ENCODE measurements around the gene SLC6A19. TPM values are rescaled to one million over a fixed set of nuclear protein-coding genes. Genes with fewer than 3 reads are reported as not detected.
A peak's percentile ranks its signal among the peaks of the same experiment; 100 is the strongest.

SLC6A19 gene
- polyA plus RNA-seq, 3 donors: not detected

DNA sequence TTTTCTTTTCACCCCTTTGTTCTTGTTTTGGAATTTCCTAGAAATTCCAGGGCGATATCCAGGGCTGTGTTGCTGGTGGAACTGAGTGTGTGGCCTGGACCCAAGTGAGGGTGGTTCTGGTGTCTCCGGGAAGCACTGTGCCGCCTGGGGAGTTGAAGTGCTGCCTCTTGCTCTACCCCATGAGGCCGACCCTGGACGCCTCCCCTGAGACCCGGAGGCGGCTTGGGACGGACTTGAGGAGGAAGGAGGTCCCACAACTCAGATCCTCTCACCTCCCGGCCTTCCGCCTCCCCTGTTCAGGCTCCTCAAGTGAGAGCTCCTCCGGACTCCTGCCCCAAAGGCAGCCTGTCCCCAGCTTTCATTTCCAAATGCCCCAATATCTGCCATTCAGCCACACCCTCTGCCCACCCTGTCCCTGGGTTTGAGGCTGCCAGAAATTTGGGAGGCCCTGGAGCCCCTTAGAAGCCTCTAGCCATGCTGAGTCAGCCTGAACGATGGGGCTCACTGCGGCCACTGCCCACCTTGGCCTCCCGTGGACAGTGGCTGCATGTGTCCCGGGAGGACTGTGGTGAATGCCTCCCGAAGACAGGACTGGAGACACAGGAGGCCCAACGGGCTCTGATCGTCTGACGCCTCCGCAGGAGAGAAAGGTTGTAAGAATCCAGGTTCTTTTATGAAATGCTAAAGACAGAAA is 42.6 kb upstream of the SLC6A19 start:
- Histone ChIP-seq H3K27ac (ENCODE audit: low read depth in 1 of 2, low read length in 2 of 2) (no peak overlapping the region), H3K79me2 (ENCODE audit: insufficient read depth, low read length) (no peaks in the 10 kb centered on the region), H3K4me1 (ENCODE audit: control insufficient read depth in 1 of 2, insufficient read depth in 2 of 2, low read length in 2 of 2) (no peaks in the 10 kb centered on the region), H3K4me3 (replicated peaks in 1 of 3; ENCODE audit: low read depth in 2 of 3, low read length in 3 of 3) (no peak overlapping the region), H3K9ac (ENCODE audit: insufficient read depth, low read length, poor library complexity, severe bottlenecking) (no peak overlapping the region), H3K4me2 (replicated peaks; ENCODE audit: extremely low read depth, low read length, poor library complexity, severe bottlenecking) (no peak overlapping the region), H2AFZ (ENCODE audit: insufficient read depth, low read depth, low read length, poor library complexity, severe bottlenecking) (no peak overlapping the region), H3K9me3 (replicated peaks in 1 of 2; ENCODE audit: control insufficient read depth in 1 of 2, insufficient read depth in 1 of 2, low read length in 2 of 2) (peaks cover 9 to 14% of the 10 kb centered on the region in 2 donors), H4K20me1 (ENCODE audit: insufficient read depth, low read length) (no peaks in the 10 kb centered on the region), H3K36me3 (replicated peaks in 1 of 2; ENCODE audit: control insufficient read depth in 1 of 2, insufficient read depth in 2 of 2, low read length in 2 of 2) (no peaks in the 10 kb centered on the region), H3K27me3 (ENCODE audit: control insufficient read depth in 2 of 2, insufficient read depth in 2 of 2, low read length in 2 of 2) (peaks cover 5 to 31% of the 10 kb centered on the region in 2 donors)
- no peak for DNase-seq
- Mint-ChIP-seq H3K27me3 (ENCODE audit: low read depth in 3 of 3) (peaks cover 35 to 57% (median 53%) of the 10 kb centered on the region in 3 donors), H3K4me1 (peaks cover 2% of the 10 kb centered on the region), H3K4me3 (no peak overlapping the region), H3K36me3 (no peaks in the 10 kb centered on the region), H3K27ac (peak overlapping the region in 1 of 7 donors; percentile 33), H3K9me3 (peaks cover 4 to 16% (median 10%) of the 10 kb centered on the region in 7 donors)
- intact Hi-C loops (cut with micrococcal nuclease): no loop called here
- TF ChIP-seq, protein P1, sequence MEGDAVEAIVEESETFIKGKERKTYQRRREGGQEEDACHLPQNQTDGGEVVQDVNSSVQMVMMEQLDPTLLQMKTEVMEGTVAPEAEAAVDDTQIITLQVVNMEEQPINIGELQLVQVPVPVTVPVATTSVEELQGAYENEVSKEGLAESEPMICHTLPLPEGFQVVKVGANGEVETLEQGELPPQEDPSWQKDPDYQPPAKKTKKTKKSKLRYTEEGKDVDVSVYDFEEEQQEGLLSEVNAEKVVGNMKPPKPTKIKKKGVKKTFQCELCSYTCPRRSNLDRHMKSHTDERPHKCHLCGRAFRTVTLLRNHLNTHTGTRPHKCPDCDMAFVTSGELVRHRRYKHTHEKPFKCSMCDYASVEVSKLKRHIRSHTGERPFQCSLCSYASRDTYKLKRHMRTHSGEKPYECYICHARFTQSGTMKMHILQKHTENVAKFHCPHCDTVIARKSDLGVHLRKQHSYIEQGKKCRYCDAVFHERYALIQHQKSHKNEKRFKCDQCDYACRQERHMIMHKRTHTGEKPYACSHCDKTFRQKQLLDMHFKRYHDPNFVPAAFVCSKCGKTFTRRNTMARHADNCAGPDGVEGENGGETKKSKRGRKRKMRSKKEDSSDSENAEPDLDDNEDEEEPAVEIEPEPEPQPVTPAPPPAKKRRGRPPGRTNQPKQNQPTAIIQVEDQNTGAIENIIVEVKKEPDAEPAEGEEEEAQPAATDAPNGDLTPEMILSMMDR (IDR thresholded peaks at IDR 0.05): no peak
- 84% methylated on average over 11 of the region's 20 CpGs for WGBS (ENCODE audit: insufficient coverage)

DNA sequence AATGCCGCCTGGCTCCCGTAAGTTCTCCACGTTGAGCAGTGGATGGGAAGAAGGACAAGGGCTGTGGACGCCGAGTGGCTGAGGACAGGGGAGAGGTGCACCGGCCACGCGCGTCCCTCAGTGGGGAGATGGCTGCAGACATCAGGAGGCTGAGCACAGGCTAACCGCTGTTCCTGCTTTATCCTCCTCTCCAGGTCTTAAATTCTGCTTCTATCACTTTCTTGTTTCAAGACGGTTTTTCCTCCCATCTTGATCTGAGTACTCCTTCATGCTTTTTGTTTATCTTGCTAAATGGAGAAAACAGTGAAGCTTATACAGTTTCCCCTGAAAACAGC is 42.1 kb upstream of the SLC6A19 start:
- H3K79me2 ChIP-seq (ENCODE audit: insufficient read depth, low read length): no peaks in the 10 kb centered on the region
- intact Hi-C loops (cut with micrococcal nuclease): no loop called here
- TF ChIP-seq, protein P1 (IDR thresholded peaks at IDR 0.05): no peak
- no peak overlapping the region for H3K4me3 Mint-ChIP-seq
- H3K36me3 ChIP-seq (replicated peaks in 1 of 2; ENCODE audit: control insufficient read depth in 1 of 2, insufficient read depth in 2 of 2, low read length in 2 of 2): no peaks in the 10 kb centered on the region
- no peak for DNase-seq
- no peak overlapping the region for H3K27ac Mint-ChIP-seq
- no peak overlapping the region for H3K27ac ChIP-seq (ENCODE audit: low read depth in 1 of 2, low read length in 2 of 2)
- H3K4me3 ChIP-seq (replicated peaks in 1 of 3; ENCODE audit: low read depth in 2 of 3, low read length in 3 of 3): no peak overlapping the region
- no peaks in the 10 kb centered on the region for H4K20me1 ChIP-seq (ENCODE audit: insufficient read depth, low read length)
- H3K27me3 ChIP-seq (ENCODE audit: control insufficient read depth in 2 of 2, insufficient read depth in 2 of 2, low read length in 2 of 2): peaks cover 5 to 26% of the 10 kb centered on the region in 2 donors
- H3K9me3 ChIP-seq (replicated peaks in 1 of 2; ENCODE audit: control insufficient read depth in 1 of 2, insufficient read depth in 1 of 2, low read length in 2 of 2): peaks cover 9 to 14% of the 10 kb centered on the region in 2 donors
- no peak overlapping the region for H3K4me2 ChIP-seq (replicated peaks; ENCODE audit: extremely low read depth, low read length, poor library complexity, severe bottlenecking)
- peaks cover 30 to 52% (median 50%) of the 10 kb centered on the region in 3 donors for H3K27me3 Mint-ChIP-seq (ENCODE audit: low read depth in 3 of 3)
- H3K4me1 ChIP-seq (ENCODE audit: control insufficient read depth in 1 of 2, insufficient read depth in 2 of 2, low read length in 2 of 2): no peaks in the 10 kb centered on the region
- H3K4me1 Mint-ChIP-seq: peaks cover 2% of the 10 kb centered on the region
- WGBS (ENCODE audit: insufficient coverage): 92% methylated on average over 10 of the region's 11 CpGs
- H3K9me3 Mint-ChIP-seq: peaks cover 4 to 16% (median 9%) of the 10 kb centered on the region in 7 donors
- H3K9ac ChIP-seq (ENCODE audit: insufficient read depth, low read length, poor library complexity, severe bottlenecking): no peak overlapping the region
- no peak overlapping the region for H2AFZ ChIP-seq (ENCODE audit: insufficient read depth, low read depth, low read length, poor library complexity, severe bottlenecking)
- no peaks in the 10 kb centered on the region for H3K36me3 Mint-ChIP-seq

All from CD14-positive monocyte (primary cell).